Activated CD4-positive, alpha-beta memory T cell treated with anti-CD3 and anti-CD28 coated beads, Interleukin-2, amount 10 ng/mL, durations not matched to agents 7 days and 5 days (primary cell): ENCODE data around the gene PRICKLE2. TPM values are rescaled to one million over a fixed set of nuclear protein-coding genes. Genes with fewer than 3 reads are reported as not detected.

Source experiments
- CTCF ChIA-PET: fragments of 350-600 bp; sonication (Branson Sonifier 250); formaldehyde crosslinking; loops from one replicate; lab custom pipeline; 2021; ENCODE audit warnings: antibody characterized with exemption, inconsistent platforms; lab: Charles Lee
- POLR2A ChIA-PET: fragments of 350-600 bp; sonication (Branson Sonifier 250); formaldehyde crosslinking; loops from one replicate; lab custom pipeline; 2021; ENCODE audit warnings: antibody characterized with exemption; lab: Charles Lee
- DNase-seq: peaks from one replicate; pipeline ENCODE4 v3.0.0-alpha.2; 2020
- H3K27ac Mint-ChIP-seq: one replicate; pipeline ENCODE4 v1.8.0; 2021; ENCODE audit warnings: mild to moderate bottlenecking, mixed read lengths
- H3K27me3 Mint-ChIP-seq: one replicate; pipeline ENCODE4 v1.8.0; 2021; ENCODE audit warnings: mixed read lengths
- H3K36me3 Mint-ChIP-seq: one replicate; pipeline ENCODE4 v1.8.0; 2021; ENCODE audit warnings: low read depth, mixed read lengths
- H3K4me1 Mint-ChIP-seq: one replicate; pipeline ENCODE4 v1.8.0; 2021; ENCODE audit warnings: mixed read lengths
- H3K4me3 Mint-ChIP-seq: one replicate; pipeline ENCODE4 v1.8.0; 2021; ENCODE audit warnings: mild to moderate bottlenecking, mixed read lengths
- H3K9me3 Mint-ChIP-seq: one replicate; pipeline ENCODE4 v1.8.0; 2021; ENCODE audit warnings: mixed read lengths
- total RNA-seq, 2 experiments: library from RNA; stranded (reverse); gene quantifications; one replicate each; pipeline ENCODE4 v1.2.3, GENCODE V29; 2021

Gene PRICKLE2
- total RNA-seq, 2 experiments from 2014 or later: not detected

- ChIA-PET POLR2A (no interaction called here), CTCF (no interaction called here)
- no peaks in the 10 kb centered on the region for H3K36me3 Mint-ChIP-seq
- peaks cover 2% of the 10 kb centered on the region for H3K27me3 Mint-ChIP-seq
- H3K4me1 Mint-ChIP-seq: no peaks in the 10 kb centered on the region
- no peak for DNase-seq
- no peak overlapping the region for H3K4me3 Mint-ChIP-seq
- no peaks in the 10 kb centered on the region for H3K9me3 Mint-ChIP-seq
- no peak overlapping the region for H3K27ac Mint-ChIP-seq
Observed at GRCh38 chr3:64129581-64129980, 95.7 kb downstream of the PRICKLE2 start.

GRCh38 chr3:64129106-64129505 is 96.2 kb downstream of the PRICKLE2 start:
- POLR2A ChIA-PET: no interaction called here
- H3K36me3 Mint-ChIP-seq: no peaks in the 10 kb centered on the region
- H3K27me3 Mint-ChIP-seq: peaks cover 2% of the 10 kb centered on the region
- CTCF ChIA-PET: no interaction called here
- no peaks in the 10 kb centered on the region for H3K4me1 Mint-ChIP-seq
- no peak for DNase-seq
- H3K9me3 Mint-ChIP-seq: no peaks in the 10 kb centered on the region
- no peak overlapping the region for H3K27ac Mint-ChIP-seq
- no peak overlapping the region for H3K4me3 Mint-ChIP-seq

GRCh38 chr3:64125561-64125960 is 99.7 kb downstream of the PRICKLE2 start:
- H3K27ac Mint-ChIP-seq: no peak overlapping the region
- POLR2A ChIA-PET: no interaction called here

GRCh38 chr3:64123931-64124330 is 101.3 kb downstream of the PRICKLE2 start:
- Mint-ChIP-seq H3K4me1 (no peaks in the 10 kb centered on the region), H3K36me3 (no peaks in the 10 kb centered on the region), H3K9me3 (no peaks in the 10 kb centered on the region), H3K27ac (no peak overlapping the region), H3K27me3 (peaks cover 4% of the 10 kb centered on the region), H3K4me3 (no peak overlapping the region)
- ChIA-PET POLR2A (no interaction called here), CTCF (no interaction called here)
- DNase-seq: no peak

More at GRCh38 chr3:64125561-64125960, 99.7 kb downstream of the PRICKLE2 start:
- H3K27me3 Mint-ChIP-seq: peaks cover 2% of the 10 kb centered on the region
- H3K4me3 Mint-ChIP-seq: no peak overlapping the region
- H3K9me3 Mint-ChIP-seq: no peaks in the 10 kb centered on the region
- DNase-seq: no peak
- CTCF ChIA-PET: no interaction called here
- no peaks in the 10 kb centered on the region for H3K36me3 Mint-ChIP-seq
- no peaks in the 10 kb centered on the region for H3K4me1 Mint-ChIP-seq

- ChIA-PET CTCF (no interaction called here), POLR2A (no interaction called here)
- no peak for DNase-seq
- Mint-ChIP-seq H3K27me3 (peaks cover 4% of the 10 kb centered on the region), H3K36me3 (no peaks in the 10 kb centered on the region), H3K27ac (no peak overlapping the region), H3K4me1 (no peaks in the 10 kb centered on the region), H3K9me3 (no peaks in the 10 kb centered on the region), H3K4me3 (no peak overlapping the region)
Observed at GRCh38 chr3:64122476-64122875, 102.8 kb downstream of the PRICKLE2 start.

GRCh38 chr3:64121750-64122311 is 103.4 kb downstream of the PRICKLE2 start:
- POLR2A ChIA-PET: no interaction called here
- Mint-ChIP-seq H3K27ac (no peak overlapping the region), H3K27me3 (peaks cover 4% of the 10 kb centered on the region), H3K4me3 (no peak overlapping the region), H3K4me1 (no peaks in the 10 kb centered on the region), H3K9me3 (no peaks in the 10 kb centered on the region), H3K36me3 (no peaks in the 10 kb centered on the region)
- CTCF ChIA-PET: no interaction called here
- DNase-seq: no peak

- no peaks in the 10 kb centered on the region for H3K36me3 Mint-ChIP-seq
- no peak overlapping the region for H3K4me3 Mint-ChIP-seq
- ChIA-PET POLR2A (no interaction called here), CTCF (no interaction called here)
- no peak overlapping the region for H3K27ac Mint-ChIP-seq
- no peaks in the 10 kb centered on the region for H3K9me3 Mint-ChIP-seq
- no peaks in the 10 kb centered on the region for H3K4me1 Mint-ChIP-seq
- peaks cover 5% of the 10 kb centered on the region for H3K27me3 Mint-ChIP-seq
- DNase-seq: no peak
Observed at GRCh38 chr3:64120876-64121275, 104.4 kb downstream of the PRICKLE2 start.

GRCh38 chr3:64117483-64117882 is 107.8 kb downstream of the PRICKLE2 start:
- ChIA-PET CTCF (no interaction called here), POLR2A (no interaction called here)
- no peak for DNase-seq
- no peaks in the 10 kb centered on the region for H3K4me1 Mint-ChIP-seq
- no peaks in the 10 kb centered on the region for H3K9me3 Mint-ChIP-seq
- H3K36me3 Mint-ChIP-seq: no peaks in the 10 kb centered on the region
- no peak overlapping the region for H3K4me3 Mint-ChIP-seq
- H3K27ac Mint-ChIP-seq: no peak overlapping the region
- H3K27me3 Mint-ChIP-seq: peaks cover 10% of the 10 kb centered on the region

GRCh38 chr3:64114651-64115050 is 110.6 kb downstream of the PRICKLE2 start:
- Mint-ChIP-seq H3K27ac (no peak overlapping the region), H3K27me3 (peaks cover 8% of the 10 kb centered on the region), H3K4me1 (no peaks in the 10 kb centered on the region), H3K9me3 (no peaks in the 10 kb centered on the region), H3K4me3 (no peak overlapping the region), H3K36me3 (no peaks in the 10 kb centered on the region)
- CTCF ChIA-PET: no interaction called here
- DNase-seq: no peak
- POLR2A ChIA-PET: no interaction called here

- no peak overlapping the region for H3K4me3 Mint-ChIP-seq
- H3K27me3 Mint-ChIP-seq: peaks cover 6% of the 10 kb centered on the region
- DNase-seq: no peak
- H3K36me3 Mint-ChIP-seq: no peaks in the 10 kb centered on the region
- no peaks in the 10 kb centered on the region for H3K4me1 Mint-ChIP-seq
- ChIA-PET POLR2A (no interaction called here), CTCF (no interaction called here)
- H3K9me3 Mint-ChIP-seq: no peaks in the 10 kb centered on the region
- no peak overlapping the region for H3K27ac Mint-ChIP-seq
Observed at GRCh38 chr3:64111872-64112271, 113.4 kb downstream of the PRICKLE2 start.

GRCh38 chr3:64111083-64111482 is 114.2 kb downstream of the PRICKLE2 start:
- H3K36me3 Mint-ChIP-seq: no peaks in the 10 kb centered on the region
- H3K4me1 Mint-ChIP-seq: no peaks in the 10 kb centered on the region
- DNase-seq: no peak
- ChIA-PET POLR2A (no interaction called here), CTCF (no interaction called here)
- H3K9me3 Mint-ChIP-seq: no peaks in the 10 kb centered on the region
- H3K4me3 Mint-ChIP-seq: no peak overlapping the region
- H3K27me3 Mint-ChIP-seq: peaks cover 6% of the 10 kb centered on the region
- H3K27ac Mint-ChIP-seq: no peak overlapping the region

GRCh38 chr3:64110071-64110470 is 115.2 kb downstream of the PRICKLE2 start:
- H3K27me3 Mint-ChIP-seq: no peaks in the 10 kb centered on the region

GRCh38 chr3:64109438-64109837 is 115.8 kb downstream of the PRICKLE2 start:
- DNase-seq: no peak
- H3K27me3 Mint-ChIP-seq: no peaks in the 10 kb centered on the region
- ChIA-PET POLR2A (no interaction called here), CTCF (no interaction called here)
- no peaks in the 10 kb centered on the region for H3K4me1 Mint-ChIP-seq
- H3K36me3 Mint-ChIP-seq: no peaks in the 10 kb centered on the region
- no peak overlapping the region for H3K27ac Mint-ChIP-seq
- no peaks in the 10 kb centered on the region for H3K9me3 Mint-ChIP-seq
- no peak overlapping the region for H3K4me3 Mint-ChIP-seq

More at GRCh38 chr3:64110071-64110470, 115.2 kb downstream of the PRICKLE2 start:
- Mint-ChIP-seq H3K4me3 (no peak overlapping the region), H3K36me3 (no peaks in the 10 kb centered on the region), H3K4me1 (no peaks in the 10 kb centered on the region), H3K9me3 (no peaks in the 10 kb centered on the region), H3K27ac (no peak overlapping the region)
- no peak for DNase-seq
- ChIA-PET CTCF (no interaction called here), POLR2A (no interaction called here)

- CTCF ChIA-PET: no interaction called here
- Mint-ChIP-seq H3K4me1 (no peaks in the 10 kb centered on the region), H3K27ac (no peak overlapping the region), H3K27me3 (no peaks in the 10 kb centered on the region), H3K36me3 (no peaks in the 10 kb centered on the region), H3K4me3 (no peak overlapping the region), H3K9me3 (no peaks in the 10 kb centered on the region)
- no peak for DNase-seq
- POLR2A ChIA-PET: no interaction called here
Observed at GRCh38 chr3:64108784-64109317, 116.4 kb downstream of the PRICKLE2 start.
